HFFc6 (cell line): ENCODE data around the gene TBC1D3I. TPM values are rescaled to one million over a fixed set of nuclear protein-coding genes. Genes with fewer than 3 reads are reported as not detected.
"Not testable (repeated sequence)": the region's sequence is repeated elsewhere in the genome, so short reads cannot be mapped to it uniquely, and the experiment has no call there.

Experiments
- DNase-seq: peaks from one replicate; pipeline ENCODE4 v3.0.0-alpha.2; 2018
- H3K27ac Mint-ChIP-seq: 2 replicates; pipeline ENCODE4 v1.8.0; 2020; ENCODE audit warnings: mild to moderate bottlenecking, mixed read lengths
- H3K27me3 Mint-ChIP-seq: 2 replicates; pipeline ENCODE4 v1.8.0; 2021; ENCODE audit warnings: mild to moderate bottlenecking, moderate library complexity, mixed read lengths; ENCODE audit not compliant: insufficient read depth
- H3K36me3 Mint-ChIP-seq: 2 replicates; pipeline ENCODE4 v1.8.0; 2021; ENCODE audit warnings: low read depth, mixed read lengths
- H3K4me1 Mint-ChIP-seq: 2 replicates; pipeline ENCODE4 v1.8.0; 2020; ENCODE audit warnings: low read depth, mixed read lengths
- H3K4me3 Mint-ChIP-seq: 2 replicates; pipeline ENCODE4 v1.8.0; 2020; ENCODE audit warnings: mild to moderate bottlenecking, moderate library complexity, mixed read lengths
- H3K9me3 Mint-ChIP-seq: 2 replicates; pipeline ENCODE4 v1.8.0; 2020; ENCODE audit warnings: mild to moderate bottlenecking, mixed read lengths
- CTCF ChIP-seq: fragments of 200-600 bp; sonication (generic); IDR thresholded peaks from 2 replicates; pipeline ENCODE4 v1.5.0; 2021; ENCODE audit warnings: antibody characterized with exemption, mild to moderate bottlenecking
- total RNA-seq, 6 experiments: library from RNA; stranded (reverse); fragmentation: NEBNext Ultra II Directional; extraction: Animal tissue kit (Norgen Biotek cat#: 25700); gene quantifications; 2 replicates in 1 of 6; 3 replicates in 5 of 6; pipeline ENCODE4 v1.2.3, GENCODE V29; 2021

TBC1D3I gene
- total RNA-seq, 6 experiments from 2014 or later = 0.24 to 0.28 TPM; not detected in 4

GRCh38 chr17:36214918-36215317 is 49.5 kb downstream of the TBC1D3I start:
- no peak overlapping the region for H3K27ac Mint-ChIP-seq
- peaks cover 12% of the 10 kb centered on the region; the same call in 1 of the 2 replicates for H3K9me3 Mint-ChIP-seq
- H3K27me3 Mint-ChIP-seq = peaks cover 4% of the 10 kb centered on the region
- H3K36me3 Mint-ChIP-seq = peaks cover 10% of the 10 kb centered on the region; the same call in 1 of the 2 replicates
- no peak for DNase-seq
- no peak for TF ChIP-seq CTCF
- no peaks in the 10 kb centered on the region for H3K4me1 Mint-ChIP-seq
- H3K4me3 Mint-ChIP-seq = no peak overlapping the region

GRCh38 chr17:36213695-36214094 is 50.7 kb downstream of the TBC1D3I start:
- Mint-ChIP-seq H3K9me3 (peaks cover 6% of the 10 kb centered on the region; the same call in 1 of the 2 replicates), H3K4me1 (no peaks in the 10 kb centered on the region), H3K4me3 (no peak overlapping the region), H3K27ac (no peak overlapping the region), H3K36me3 (peaks cover 4% of the 10 kb centered on the region; the same call in 1 of the 2 replicates), H3K27me3 (peaks cover 6% of the 10 kb centered on the region)
- no peak for TF ChIP-seq CTCF
- no peak for DNase-seq

- H3K9me3 Mint-ChIP-seq = no peaks in the 10 kb centered on the region
- no peak for DNase-seq
- no peak for TF ChIP-seq CTCF
- H3K36me3 Mint-ChIP-seq = no peaks in the 10 kb centered on the region
- peaks cover 3% of the 10 kb centered on the region for H3K27me3 Mint-ChIP-seq
- no peaks in the 10 kb centered on the region for H3K4me1 Mint-ChIP-seq
- H3K27ac Mint-ChIP-seq = no peak overlapping the region
- H3K4me3 Mint-ChIP-seq = no peak overlapping the region
Measured at GRCh38 chr17:36212966-36213365, 51.4 kb downstream of the TBC1D3I start.

GRCh38 chr17:36212272-36212605 is 52.1 kb downstream of the TBC1D3I start:
- Mint-ChIP-seq H3K4me1 (no peaks in the 10 kb centered on the region), H3K27me3 (peaks cover 3% of the 10 kb centered on the region), H3K9me3 (no peaks in the 10 kb centered on the region)

GRCh38 chr17:36211484-36212271 is 52.7 kb downstream of the TBC1D3I start:
- not testable (repeated sequence) for H3K27ac Mint-ChIP-seq, H3K36me3 Mint-ChIP-seq, H3K27me3 Mint-ChIP-seq, H3K4me1 Mint-ChIP-seq, H3K4me3 Mint-ChIP-seq, H3K9me3 Mint-ChIP-seq, DNase-seq

More at GRCh38 chr17:36212272-36212605, 52.1 kb downstream of the TBC1D3I start:
- DNase-seq = no peak
- no peak for TF ChIP-seq CTCF
- Mint-ChIP-seq H3K4me3 (no peak overlapping the region), H3K36me3 (no peaks in the 10 kb centered on the region), H3K27ac (no peak overlapping the region)

GRCh38 chr17:36210439-36211211 is 53.7 kb downstream of the TBC1D3I start, which contains the start of gene CCL4L2:
Gene CCL4L2, plus strand, starts transcription at chr17:36211063.
- not testable (repeated sequence) for DNase-seq, H3K36me3 Mint-ChIP-seq, H3K9me3 Mint-ChIP-seq, H3K27ac Mint-ChIP-seq, H3K4me3 Mint-ChIP-seq, H3K4me1 Mint-ChIP-seq, H3K27me3 Mint-ChIP-seq
